Measurements from ENCODE around the gene SLC12A4. TPM values are rescaled to one million over a fixed set of nuclear protein-coding genes. Genes with fewer than 3 reads are reported as not detected.
"Not testable (repeated sequence)": the region's sequence is repeated elsewhere in the genome, so short reads cannot be mapped to it uniquely, and the experiment has no call there.

The SLC12A4 gene
- total RNA-seq, 1 donor from 2014 or later, result 108 TPM

DNA sequence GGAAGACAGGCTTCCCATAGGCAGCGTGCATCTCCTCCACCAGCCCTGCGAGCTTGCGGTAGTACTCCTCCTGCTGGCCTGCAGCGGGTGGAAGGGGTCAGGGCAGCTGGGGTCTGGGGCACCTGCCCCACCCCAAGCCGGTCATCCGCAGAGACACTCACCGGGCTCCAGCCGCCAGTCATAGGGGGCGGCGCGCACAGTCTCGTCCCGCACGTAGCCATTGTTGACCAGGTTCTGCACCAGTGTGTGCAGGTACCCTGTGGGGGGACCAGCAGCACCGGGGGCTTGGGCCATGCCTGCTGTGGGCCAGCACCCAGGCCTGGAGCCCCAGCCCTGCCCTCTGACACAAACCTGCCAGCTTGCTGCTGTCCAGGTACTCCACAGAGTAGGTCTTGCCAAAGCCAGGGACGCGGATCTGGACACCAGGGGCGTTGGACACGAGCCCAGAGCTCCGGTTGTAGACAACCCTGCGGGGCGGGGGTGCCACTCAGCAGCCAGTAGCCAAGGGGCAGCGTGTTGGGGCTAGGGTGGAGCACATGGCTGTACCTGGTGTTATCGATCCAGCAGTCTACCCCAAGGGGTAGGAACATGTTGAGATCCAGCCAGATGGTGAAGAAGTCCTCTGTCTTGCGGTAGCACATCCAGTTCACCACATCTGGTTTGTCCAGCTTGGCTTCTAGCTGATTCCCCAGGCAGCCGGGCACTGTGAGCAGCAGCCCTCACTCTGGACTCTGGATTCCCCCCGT lies 25.8 kb downstream of the SLC12A4 start:
- DNase-seq (ENCODE audit: low read depth in 2 of 2), result no peak

DNA sequence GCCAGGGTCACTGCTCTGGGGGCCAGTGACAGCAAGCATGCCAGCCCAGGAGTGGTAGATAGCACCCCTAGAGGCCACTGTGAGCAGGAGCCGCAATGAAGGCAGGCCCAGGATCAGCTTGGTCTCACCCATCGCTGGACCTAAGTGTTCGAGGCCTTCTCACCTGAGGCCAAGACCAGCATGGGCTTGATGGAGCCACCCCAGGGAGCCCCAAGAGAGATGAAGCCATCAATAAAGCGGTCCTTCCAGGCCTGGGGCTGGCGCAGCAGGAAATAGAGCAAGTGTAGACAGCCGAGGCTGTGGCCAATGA lies 26.3 kb downstream of the SLC12A4 start:
- peak in 1 of 2 donors; percentile 56 for DNase-seq (ENCODE audit: low read depth in 2 of 2)

DNA sequence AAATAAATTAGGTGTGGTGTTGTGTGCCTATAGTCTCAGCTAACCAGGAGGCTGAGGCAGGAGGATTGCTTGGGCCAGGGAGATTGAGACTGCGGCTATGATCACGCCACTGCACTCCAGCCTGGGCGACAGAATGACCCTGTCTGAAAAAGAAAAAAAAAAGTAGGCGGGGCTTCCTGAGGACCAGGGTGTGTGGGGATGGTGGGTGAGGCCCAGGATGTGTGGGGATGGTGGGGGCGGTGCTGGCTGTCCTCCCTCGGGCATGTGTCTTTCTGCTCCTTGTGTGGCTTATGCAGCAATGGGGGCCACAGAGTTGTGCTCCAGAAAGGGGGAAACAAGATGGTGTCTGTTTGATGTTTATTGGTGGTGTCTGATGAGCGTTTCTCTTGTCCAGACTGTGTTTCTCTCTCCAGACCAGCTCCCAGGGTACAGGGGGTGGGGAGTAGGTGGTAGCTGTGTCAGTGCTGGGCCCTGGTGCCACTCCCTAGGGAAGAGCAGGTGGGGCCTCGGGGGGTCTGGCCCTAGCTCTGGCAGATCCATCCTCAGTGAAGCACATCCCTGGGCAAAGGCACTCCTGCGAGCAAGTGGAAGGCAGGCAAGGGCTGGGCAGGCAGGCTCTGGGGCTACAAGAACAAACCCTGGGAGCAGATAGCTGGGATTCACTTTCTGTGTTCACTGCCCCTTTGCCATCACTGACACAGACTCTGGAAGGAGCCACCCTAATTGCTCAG lies 26.8 kb downstream of the SLC12A4 start:
- DNase-seq (ENCODE audit: low read depth in 2 of 2), result no peak

DNA sequence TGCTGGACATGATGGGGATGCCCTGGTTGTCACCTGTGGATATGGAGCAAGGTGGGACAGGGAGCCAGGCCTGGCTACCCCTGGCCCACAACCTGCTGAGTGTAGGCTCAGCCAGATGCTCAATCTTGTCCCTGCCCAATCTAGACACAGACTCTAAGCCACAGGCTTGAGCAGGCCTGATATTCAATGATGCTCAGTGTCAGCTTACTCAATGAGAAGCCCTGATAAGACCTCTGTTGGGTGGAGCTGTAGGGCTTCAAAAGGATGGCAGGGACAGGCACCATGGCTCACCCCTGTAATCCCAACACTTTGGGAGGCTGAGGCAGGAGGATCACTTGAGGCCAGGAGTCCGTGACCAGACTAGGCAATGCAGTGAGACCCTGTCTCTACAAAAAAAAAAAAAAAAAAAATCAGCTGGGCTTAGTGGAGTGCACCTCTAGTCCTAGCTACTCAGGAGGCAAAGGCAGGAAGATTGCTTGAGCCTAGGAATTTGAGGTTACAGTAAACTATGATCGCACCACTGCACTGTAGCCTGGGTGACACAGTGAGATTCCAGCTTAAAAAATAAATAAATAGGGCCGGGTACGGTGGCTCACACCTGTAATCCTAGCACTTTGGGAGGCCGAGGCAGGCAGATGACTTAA lies 27.9 kb downstream of the SLC12A4 start:
- no peak for DNase-seq (ENCODE audit: low read depth in 2 of 2)

DNA sequence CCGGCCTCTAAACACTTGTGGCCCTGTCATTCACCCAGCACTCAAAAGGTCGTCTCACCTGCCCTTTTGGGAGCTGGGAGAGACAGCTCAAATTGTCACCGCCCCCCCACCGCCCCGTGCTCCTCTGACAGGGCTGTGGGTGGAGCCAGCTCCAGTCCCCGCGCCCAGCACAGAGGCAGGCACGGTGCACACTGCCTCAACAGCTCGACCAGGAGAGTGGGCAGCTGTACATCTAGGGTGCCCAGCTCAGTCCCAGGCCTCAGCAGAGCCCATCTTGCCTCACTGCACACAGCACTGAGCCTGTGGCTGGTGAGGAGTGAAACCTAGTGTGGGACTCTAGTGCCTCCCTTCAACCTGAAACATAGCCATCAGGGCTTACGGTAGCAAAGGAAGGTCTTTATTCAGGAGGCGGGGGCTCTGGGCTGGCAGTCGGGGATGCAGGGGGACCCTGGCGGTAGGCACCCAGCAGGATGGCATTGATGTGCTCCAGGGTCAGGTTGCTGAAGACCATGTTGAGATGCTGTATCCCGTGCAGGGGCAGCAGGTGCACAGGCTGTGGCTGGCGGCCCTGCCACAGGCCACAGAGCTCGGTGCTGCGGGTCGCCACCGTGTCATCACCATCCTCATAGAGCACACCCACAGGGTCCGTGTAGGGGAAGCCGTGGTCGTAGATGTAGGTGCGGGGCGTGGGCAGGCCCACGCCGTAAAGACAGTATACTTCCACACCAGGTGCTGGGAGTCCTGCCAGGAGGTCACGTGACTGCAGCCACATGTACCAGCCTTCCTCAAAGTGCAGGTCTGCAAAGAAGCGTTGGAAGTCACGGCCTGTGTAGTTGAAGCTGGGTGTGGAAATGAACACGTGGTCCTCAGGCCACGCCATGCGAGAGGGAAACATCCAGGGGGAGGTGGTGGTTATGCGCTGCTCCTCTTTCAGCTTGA lies 28.7 kb downstream of the SLC12A4 start:
- no peak for DNase-seq (ENCODE audit: low read depth in 2 of 2)

DNA sequence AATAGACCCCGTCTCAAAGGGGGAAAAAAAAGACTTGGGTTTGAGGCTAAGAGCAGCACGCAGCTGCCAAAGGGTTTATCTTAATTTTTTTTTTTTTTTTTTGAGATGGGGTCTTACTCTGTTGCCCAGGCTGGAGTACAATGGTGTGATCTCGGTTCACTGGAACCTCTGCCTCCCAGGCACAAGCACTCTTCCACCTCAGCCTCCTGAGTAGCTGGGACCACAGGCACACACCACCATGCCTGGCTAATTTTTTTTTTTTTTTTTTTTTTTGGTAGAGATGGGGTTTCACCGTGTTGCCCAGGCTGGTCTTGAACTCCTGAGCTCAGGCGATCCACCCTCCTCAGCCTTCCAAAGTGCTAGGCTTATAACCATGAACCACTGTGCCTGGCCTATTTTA lies 30.7 kb downstream of the SLC12A4 start:
- not testable (repeated sequence) for DNase-seq (ENCODE audit: low read depth in 2 of 2)

DNA sequence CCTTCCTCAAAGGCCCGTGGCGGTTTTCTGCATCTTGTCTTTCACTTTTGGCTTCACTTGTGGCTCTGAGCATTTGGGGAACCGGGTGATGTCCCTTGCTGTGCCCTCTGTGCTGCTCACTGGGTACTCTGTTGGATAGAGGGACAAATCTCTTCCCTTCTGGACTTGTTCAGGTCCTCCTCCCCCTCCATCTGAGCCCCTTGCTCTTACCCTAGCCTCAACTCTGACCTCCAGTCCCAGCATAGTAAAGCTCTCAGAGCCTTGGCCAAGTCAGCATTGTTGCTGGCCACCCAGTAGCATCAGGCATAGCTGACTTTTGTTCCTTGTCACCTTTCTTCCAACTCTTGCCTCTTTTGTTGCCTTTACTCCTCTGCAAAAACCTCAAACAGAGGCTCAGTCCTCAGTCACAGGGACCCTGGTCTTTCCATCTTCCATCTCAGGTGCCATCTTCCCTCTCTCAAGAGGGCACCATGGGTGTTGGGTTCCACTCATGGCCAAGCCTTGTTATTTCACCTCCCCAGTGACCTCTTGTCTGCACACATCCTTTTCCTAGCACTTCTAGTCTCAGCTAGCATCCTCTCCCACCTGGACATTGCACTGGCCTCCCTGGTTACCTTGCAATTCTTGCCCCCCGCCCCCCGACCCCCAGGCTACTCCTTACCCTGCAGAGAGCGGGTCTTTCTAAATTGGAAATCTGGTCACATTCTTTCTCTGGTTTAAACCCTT lies 31.4 kb downstream of the SLC12A4 start:
- no peak for DNase-seq (ENCODE audit: low read depth in 2 of 2)

DNA sequence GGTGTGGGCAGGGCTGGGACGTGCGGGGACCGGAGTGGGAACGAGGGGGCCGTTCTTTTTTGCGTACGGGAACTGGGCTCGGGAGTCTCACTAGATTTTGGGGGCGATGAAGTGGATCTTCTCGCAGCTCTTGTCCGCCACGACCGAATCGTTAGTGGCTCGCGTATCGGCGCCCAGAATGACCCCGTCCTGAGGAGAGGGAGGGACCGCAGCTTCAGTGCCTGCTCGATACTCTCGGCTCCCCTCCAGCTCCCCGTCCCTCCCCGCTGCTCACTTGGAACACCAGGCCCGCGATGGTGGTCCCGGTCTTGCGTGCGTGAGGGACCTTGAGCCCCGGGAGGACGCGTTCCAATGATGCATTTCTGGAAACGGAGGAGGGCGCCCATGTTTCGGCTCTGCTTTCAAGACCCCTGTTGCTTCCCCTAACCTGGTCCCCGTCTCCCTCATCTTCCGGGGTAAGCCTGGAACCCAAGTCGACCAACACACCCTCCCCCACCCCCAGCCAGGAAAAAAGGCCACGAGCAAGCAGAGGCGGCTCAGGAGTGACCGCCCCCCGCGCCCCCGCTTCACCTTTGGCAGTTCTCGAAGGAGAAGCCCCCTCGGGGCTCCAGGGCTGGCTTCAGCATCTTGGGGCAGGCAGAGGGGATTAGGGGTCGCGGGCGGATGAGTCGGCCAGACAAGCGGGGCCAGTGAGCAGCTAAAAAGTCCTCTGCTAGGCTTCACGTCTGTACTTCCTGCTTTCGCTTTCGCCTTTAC lies 32.1 kb downstream of the SLC12A4 start, which contains the start of gene PSMB10:
PSMB10 (minus strand) TSS at position 727 of the 756 bp plus-strand sequence; CDS start at position 626, 101 bp downstream.
- DNase-seq (ENCODE audit: low read depth in 2 of 2), result peak; percentile 56 to 78

DNA sequence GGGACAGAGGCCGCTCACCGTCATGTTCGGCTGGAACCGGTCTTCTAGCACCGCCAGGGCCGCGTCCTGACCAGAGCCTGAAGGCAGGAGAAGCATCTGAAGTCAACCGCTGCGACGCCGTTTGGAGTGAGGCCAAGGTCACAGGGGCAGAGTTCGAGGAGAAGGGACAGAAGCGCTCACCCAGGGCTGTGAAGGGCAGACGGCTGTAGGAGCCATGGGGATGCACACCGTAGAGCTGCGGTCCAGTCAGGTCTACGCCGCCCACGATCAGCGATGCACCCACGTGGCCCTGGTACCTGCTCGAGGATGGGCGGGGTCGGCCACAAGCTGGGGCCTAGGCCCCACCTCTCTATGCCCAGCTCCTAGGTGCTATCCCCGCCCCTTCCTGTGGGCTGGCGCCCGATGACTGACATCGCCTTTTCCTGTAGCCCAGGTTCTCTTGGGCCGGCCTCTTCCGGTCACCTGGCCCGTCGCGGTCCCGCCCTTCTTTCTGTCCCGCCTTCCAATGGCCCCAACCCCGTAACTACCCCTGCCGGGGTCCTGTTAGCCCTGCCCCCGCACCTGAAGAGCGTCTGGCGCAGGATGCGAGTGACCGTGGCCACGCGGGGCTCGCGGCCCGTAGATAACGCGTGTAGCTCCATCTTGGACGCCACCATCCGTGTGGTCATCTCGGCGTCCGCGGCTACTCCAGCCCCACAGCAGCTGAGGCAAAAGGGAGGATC lies 32.9 kb downstream of the SLC12A4 start:
- peak; percentile 88 to 92 for DNase-seq (ENCODE audit: low read depth in 2 of 2)

DNA sequence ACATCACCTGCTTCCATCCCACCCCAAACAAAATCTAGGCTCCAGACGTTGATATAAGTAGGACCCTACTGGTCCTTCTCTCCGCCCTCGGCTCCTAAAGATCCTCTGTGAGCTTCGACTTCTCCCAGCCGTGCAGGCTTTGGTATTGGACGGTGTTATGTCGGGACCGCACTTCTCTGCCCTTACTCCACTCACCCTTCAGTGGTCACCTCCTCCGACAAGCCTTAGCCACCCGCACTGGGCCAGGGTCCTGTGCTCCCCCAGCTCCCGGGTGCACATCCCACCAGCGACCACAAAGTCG lies 33.4 kb downstream of the SLC12A4 start:
- no peak for DNase-seq (ENCODE audit: low read depth in 2 of 2)

DNA sequence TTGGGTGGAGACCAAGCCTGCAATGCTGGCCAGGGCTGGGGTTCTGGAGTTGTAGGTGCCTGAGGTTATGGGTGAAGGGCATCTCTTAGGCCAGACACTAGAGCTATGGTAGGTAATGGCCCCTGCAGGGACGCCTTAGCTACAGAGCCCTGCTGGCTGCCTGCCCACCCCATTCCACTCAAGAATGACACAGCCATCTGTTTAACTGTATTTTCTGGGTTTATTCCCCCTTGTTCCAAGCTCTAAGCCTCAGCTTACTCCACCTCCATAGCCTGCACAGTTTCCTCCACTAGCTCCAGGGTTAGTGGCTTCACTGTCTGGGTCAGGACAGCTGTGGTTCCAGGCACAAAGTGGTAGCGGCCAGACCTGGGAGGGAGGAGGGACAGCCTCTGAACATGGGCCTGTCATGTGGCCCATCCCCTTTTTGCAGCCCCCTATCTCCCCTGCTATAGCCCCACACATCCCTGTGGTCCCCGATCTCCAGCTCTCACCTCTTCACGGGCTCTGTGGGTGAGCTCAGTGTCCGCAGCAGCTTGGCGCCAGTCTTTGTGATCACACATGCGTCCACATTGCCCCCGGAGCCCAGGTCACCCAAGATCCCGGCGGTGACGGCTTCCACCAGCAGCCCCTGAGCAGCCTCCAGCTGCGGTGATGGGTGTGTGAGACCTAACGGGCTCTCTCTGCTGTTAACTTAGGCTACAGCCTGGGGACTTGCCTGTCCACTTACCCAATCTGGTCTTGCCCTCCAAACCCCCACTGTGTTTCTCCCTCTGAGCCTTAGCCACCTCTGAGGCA lies 33.9 kb downstream of the SLC12A4 start:
- DNase-seq (ENCODE audit: low read depth in 2 of 2), result no peak

DNA sequence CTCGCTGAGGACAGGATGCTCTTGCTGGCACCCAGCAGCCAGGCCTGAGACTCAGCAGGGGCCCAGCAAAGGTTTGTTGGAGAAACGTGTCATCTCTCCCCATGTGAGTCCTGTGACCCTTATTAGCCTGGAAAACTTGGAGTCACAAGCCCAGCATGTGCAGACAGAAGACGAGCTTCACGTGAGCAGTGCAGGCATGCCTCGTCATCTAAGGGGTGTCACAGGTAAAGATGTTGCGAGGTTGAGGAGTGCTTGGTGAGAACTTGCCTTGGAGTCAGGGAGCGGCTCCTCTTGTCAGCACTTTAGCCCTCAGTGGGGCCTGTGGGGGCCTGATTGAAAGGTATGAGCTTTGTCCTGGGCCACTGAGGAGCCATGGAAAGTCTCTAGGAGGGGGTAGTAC lies 34.6 kb downstream of the SLC12A4 start:
- no peak for DNase-seq (ENCODE audit: low read depth in 2 of 2)

DNA sequence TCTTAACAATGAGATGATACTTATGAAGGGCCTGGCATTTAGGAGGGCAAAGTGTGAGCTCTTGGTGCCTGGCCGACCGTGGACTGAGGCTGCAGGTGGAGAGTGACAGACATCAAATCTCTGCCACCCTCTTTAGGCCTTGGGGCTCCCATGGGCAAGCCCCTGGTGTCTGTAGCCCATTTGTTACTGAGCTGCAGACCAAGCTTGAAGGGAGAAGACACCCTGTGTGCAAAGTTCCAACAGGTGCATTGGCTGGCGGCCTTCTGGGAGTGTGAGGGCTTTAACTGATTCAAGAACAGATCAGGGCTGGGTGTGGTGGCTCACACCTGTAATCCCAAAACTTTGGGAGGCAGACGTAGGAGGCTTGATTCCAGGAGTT lies 36.0 kb downstream of the SLC12A4 start:
- DNase-seq (ENCODE audit: low read depth in 2 of 2), result no peak

DNA sequence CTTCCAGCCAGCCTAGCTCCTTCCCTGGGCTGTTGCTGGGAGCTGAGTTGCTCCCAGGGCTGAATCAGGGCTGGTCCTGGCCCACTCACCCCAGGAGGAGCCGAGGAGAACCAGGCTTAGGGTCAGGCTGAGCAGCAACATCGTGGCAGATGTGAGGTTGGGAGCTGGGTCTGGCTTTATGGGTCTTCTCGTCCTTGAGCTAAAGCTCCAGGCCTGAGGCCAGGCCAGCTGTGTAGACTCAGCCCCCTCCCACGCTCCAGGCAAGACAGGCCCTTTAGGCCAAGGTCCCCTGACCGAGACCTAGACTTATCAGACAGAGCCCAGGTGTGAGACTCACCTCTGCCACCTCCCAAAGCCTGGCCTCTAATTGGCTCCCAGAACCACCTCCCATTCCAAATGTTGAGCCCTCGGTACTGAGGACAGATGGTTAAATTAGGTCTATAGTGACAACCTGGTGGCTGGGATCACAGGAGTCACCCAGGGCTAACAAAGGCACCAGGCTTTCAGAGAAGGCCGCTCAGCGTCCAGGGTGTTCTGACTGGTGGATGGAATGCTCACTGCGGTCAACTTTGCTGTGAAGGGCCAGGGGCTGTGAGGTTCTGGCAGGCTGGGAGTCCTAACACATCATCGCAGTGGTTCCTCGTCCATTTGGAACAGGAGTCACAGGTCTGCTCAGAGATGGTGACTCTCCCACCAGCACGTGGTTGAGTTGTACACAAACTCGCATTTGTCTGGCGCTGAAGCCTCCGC lies 36.5 kb downstream of the SLC12A4 start, which contains the start of gene CTRL:
CTRL (minus strand) TSS at position 151 of the 750 bp plus-strand sequence; CDS start at position 141, 10 bp downstream.
- DNase-seq (ENCODE audit: low read depth in 2 of 2), result no peak

DNA sequence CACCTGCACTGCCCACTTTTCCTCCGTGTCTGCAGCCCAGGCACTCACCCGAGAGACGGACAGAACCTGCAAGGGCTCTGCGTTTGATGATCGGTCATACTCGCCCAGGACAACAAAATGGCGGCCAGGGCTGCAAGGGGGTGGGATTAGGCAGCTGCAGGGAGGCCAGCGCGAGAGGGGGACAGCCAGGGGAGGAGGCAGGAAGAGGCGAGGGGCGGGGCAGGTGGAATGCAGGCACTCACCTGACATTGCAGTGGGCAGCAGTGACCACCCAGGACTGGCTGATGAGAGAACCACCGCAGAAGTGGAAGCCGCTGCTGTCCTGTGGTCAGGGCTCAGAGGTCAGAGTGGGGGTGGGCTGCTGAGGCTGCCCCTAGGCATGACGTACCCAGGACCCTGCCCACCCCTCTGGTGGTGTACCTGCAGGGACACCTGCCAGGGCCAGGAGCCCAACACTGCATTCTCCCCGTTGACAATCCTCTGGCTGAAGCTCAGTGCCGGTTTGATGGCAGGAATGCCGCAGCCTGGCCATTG lies 37.7 kb downstream of the SLC12A4 start:
- no peak for DNase-seq (ENCODE audit: low read depth in 2 of 2)

DNA sequence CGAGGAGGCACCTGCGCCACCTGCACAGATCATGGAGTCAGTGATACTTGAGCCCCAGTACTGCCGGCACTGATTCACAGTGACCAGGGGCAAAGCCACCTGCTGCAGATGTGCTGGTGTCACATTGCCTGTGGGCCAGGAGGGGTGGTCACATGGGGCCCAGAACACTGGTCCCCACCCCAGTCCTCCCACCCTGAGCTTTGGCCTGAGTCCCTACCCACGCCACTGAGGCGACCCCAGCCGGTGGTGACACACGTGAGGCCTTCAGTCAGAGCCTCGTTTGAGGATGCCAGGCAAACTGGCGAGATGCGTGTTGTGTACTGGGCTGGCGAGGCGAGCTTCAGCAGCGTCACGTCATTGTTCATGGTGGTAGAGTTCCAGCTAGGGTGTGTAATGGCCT lies 38.2 kb downstream of the SLC12A4 start:
- no peak for DNase-seq (ENCODE audit: low read depth in 2 of 2)

DNA sequence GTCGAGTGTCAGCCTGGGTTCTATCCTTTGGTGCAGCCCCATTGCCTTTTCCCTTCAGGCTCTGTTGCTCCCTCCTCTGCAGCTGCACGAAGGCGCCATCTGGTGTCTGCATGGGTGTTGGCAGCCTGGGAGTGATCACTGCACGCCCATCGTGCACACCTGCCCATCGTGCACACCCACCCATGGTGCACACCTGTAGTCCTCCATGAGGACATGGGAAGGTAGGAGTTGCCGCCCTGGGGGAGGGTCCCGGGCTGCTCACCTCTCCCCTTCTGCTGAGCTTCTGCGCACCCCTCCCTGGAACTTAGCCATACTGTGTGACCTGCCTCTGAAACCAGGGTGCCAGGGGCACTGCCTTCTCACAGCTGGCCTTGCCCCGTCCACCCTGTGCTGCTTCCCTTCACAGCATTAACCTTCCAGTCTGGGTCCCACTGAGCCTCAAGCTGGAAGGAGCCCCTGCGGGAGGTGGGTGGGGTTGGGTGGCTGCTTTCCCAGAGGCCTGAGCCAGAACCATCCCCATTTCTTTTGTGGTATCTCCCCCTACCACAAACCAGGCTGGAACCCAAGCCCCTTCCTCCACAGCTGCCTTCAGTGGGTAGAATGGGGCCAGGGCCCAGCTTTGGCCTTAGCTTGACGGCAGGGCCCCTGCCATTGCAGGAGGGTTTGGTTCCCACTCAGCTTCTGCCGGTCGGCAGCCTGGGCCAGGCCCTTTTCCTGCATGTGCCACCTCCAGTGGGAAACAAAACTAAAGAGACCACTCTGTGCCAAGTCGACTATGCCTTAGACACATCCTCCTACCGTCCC lies 39.7 kb downstream of the SLC12A4 start:
- peak; percentile 65 to 81 for DNase-seq (ENCODE audit: low read depth in 2 of 2)
